Activated T-cell treated with anti-CD3 and anti-CD28 coated beads for 4 hours (primary cell): ENCODE measurements around the gene PFKFB1.

Source experiments
- DNase-seq: peaks from one replicate; pipeline ENCODE4 v3.0.0-alpha.2; 2020

Gene PFKFB1

GRCh38 chrX:54921427-54922021 lies 72.5 kb downstream of the PFKFB1 start:
- peak; percentile 25 for DNase-seq

- DNase-seq, result no peak
Observed at GRCh38 chrX:54920610-54921426, 73.2 kb downstream of the PFKFB1 start, which contains the start of gene TRO. TSS of gene TRO (plus strand) at chrX:54920824. CDS start at chrX:54922247, 1,423 bp downstream.

GRCh38 chrX:54909941-54910340 lies 84.0 kb downstream of the PFKFB1 start:
- DNase-seq, result no peak

- no peak for DNase-seq
Observed at GRCh38 chrX:54894159-54894558, 99.8 kb downstream of the PFKFB1 start.

GRCh38 chrX:54891573-54891972 lies 102.4 kb downstream of the PFKFB1 start:
- peak; percentile 8 for DNase-seq

- DNase-seq, result no peak
Observed at GRCh38 chrX:54885740-54886139, 108.2 kb downstream of the PFKFB1 start.
